Measurements from ENCODE around the gene PSMC3.

Gene PSMC3

DNA sequence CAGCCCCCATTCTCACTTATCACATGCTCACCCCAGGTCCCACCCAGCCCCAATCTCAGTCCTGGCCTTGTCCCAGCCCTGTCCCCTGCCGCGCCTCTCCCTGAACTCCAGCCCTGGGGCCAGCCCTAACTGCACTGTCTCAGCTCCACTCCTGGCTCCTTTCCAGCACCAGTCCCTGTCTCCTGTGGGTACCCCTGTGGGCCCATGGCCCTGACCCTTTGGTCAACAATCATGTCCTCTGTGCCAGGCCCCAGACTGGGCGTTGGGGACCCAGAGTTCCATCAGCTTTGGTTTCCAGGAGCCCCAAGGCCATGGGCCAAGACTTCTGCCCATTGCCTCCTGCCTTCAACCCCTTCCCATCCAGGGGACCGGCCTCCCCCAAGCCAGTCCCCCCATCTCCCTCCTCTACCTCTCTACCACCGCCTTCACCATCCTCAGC, 48.6 kb downstream of the PSMC3 start:
- in situ Hi-C loops (cut with MboI; ENCODE audit: low sequenced_read_pairs): no loop called here

DNA sequence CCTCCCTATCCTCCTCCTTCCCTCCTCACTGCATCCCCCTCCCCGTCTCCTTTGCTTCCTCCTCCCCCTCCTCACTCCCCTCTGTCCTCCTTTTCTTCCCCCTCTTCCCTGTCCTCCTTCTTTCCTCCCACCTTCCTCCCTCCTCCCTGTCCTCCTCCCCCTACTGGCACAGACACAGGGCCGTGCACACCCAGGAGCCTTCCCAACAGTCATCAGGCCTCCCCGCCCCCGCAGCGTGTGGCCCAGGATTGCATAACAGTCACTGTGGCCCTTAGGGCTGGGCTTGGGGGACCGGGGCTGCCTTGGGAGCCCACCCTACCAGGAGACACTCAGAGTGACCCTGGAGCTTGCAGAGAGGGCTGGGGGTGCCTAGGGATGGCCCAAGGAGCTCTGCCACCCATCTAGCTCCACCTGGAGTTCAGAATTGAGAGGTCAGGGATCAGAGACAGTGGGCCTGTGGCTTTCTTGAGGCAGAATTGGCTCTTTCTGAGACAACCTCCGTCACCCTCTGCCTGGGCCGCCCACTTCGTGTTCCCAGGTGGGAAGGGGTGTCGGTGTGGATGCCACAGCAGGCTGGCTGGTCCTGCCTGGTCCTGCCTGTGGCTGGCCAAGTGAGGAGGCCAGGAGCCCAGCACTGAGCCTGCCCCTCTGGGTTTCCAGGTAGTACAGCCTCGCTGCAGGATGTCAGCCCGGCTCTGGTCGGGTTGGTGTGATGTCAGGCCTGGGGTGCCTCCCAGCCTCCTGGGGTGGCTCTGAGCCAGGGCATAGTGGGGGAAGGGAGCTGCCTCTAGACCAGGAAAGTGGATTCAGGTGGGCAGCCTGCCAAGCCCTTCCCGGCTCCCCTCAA, 49.5 kb downstream of the PSMC3 start:
- in situ Hi-C loops (cut with MboI; ENCODE audit: low sequenced_read_pairs): no loop called here

GRCh38 chr11:47376107-47376524, 50.1 kb downstream of the PSMC3 start:
- in situ Hi-C loops (cut with MboI; ENCODE audit: low sequenced_read_pairs): no loop called here

DNA sequence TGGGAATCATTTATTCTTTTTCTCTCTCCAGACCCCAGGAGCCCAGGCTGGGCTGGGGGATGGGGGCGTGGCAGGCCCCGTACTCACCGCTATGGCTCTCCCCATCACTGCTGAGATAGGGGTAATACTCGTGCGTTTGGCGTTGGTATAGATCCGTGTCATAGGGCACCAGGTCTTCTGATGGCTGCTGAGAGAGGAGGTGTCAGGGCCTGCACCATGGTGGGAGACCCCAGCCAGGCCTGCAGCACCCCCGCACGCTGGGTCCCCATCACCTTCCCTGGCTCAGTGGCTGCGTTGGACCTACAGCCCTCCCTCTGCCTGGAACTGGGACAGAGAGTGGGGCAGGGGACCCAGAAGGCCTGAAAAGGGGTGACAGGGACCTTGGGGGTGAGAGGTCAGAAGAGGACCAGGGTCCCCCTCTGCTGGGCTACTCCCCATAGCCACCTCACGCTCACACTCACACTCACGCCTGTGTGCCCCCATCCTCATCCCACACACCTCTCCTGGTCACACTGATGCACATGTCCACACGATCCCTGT, 50.6 kb downstream of the PSMC3 start:
- in situ Hi-C loops (cut with MboI; ENCODE audit: low sequenced_read_pairs): no loop called here

- in situ Hi-C loops (cut with MboI; ENCODE audit: low sequenced_read_pairs): no loop called here
These were observed 51.2 kb downstream of the PSMC3 start for GRCh38 chr11:47375020-47375419.

DNA sequence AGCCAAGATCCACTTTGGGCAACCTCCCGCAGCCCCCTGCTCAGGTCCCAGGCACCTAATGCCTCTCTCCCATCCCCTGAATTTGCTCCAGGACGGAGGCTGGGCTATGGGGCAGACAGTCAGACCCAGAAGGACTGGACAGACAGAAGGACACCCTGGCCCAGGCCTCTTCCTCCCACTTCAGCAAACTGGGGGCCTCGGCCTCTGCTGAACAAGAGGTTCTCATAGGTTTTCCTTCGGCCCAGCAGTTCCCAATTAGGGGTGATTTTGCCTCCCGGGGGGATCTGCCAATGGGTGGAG, 51.6 kb downstream of the PSMC3 start:
- in situ Hi-C loops (cut with MboI; ENCODE audit: low sequenced_read_pairs): no loop called here

DNA sequence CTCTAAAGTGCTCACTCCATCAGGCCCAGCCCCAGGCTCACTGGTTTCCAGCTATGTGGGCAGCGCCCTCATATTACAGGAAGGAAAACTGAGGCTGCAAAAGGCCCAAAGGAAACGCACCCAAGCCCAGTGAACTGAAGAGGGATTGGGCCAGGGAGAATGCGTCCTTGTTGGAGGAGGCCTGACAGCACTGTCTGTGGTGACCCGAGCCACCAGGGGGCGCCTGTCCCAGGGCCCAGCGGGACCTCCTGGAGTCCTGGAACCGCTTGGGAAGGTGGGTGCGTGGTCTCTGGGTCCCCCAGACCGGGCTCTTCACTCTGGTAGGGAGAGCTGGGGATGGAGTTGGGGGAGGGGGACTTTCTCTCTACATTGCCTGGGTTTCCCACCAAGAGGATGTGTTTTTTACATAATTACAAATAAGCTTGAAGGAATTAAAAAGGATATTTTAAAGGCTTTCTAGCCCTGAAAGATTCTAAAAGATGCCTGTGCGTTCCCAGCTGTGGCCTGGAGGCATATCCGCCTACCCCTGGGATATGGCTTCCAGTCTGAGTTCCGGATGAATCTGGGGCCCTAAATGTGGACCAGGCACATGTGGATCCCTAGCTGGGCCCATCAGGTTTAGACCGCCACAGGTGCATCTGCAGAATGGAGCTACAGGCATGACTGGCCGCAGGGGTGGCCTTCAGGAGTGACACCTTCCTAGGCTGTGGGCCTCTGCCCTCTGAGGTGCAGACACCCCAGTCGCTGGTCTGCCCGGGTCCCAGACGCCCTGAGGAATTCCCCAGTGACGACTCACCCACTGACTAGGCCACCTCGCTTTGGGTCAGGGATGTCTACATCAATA, 52.1 kb downstream of the PSMC3 start:
- in situ Hi-C loops (cut with MboI; ENCODE audit: low sequenced_read_pairs): no loop called here

DNA sequence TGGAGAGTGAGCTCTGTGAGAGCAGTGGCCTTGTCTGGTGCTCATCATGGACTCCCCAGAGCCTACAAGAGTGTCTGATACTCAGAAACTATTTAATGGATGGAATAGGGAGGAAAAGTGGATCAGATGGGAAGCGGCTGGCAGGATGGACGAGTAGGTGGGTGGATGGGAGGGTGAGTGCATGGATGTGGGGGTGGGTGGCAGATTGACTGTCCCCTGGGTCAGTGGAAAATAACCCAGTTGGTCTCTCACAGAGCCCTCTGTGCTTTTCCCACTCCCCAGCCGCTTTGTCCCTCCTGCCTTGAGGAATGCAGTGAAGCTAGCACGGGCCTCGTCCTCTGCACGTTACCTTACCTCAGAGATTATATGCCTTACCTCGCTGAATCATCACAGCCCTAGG, 53.8 kb downstream of the PSMC3 start:
- in situ Hi-C loops (cut with MboI; ENCODE audit: low sequenced_read_pairs): no loop called here

- in situ Hi-C loops (cut with MboI; ENCODE audit: low sequenced_read_pairs): no loop called here
These were observed 56.6 kb downstream of the PSMC3 start for GRCh38 chr11:47369676-47370075.

Data from hTERT RPE-1 (cell line).